Activated T-cell treated with anti-CD3 and anti-CD28 coated beads for 24 hours (primary cell): Measurements from ENCODE around the gene EPS15.
"Not testable (repeated sequence)": the region's sequence is repeated elsewhere in the genome, so short reads cannot be mapped to it uniquely, and the experiment has no call there.

Experiments
- DNase-seq: peaks from one replicate; pipeline ENCODE4 v3.0.0-alpha.2; 2020; ENCODE audit warnings: low read depth

EPS15 gene

GRCh38 chr1:51464828-51465227, 54.2 kb downstream of the EPS15 start:
- DNase-seq, result no peak

GRCh38 chr1:51463561-51463960, 55.5 kb downstream of the EPS15 start:
- DNase-seq, result no peak

GRCh38 chr1:51462289-51462688, 56.8 kb downstream of the EPS15 start:
- DNase-seq, result not testable (repeated sequence)

DNA sequence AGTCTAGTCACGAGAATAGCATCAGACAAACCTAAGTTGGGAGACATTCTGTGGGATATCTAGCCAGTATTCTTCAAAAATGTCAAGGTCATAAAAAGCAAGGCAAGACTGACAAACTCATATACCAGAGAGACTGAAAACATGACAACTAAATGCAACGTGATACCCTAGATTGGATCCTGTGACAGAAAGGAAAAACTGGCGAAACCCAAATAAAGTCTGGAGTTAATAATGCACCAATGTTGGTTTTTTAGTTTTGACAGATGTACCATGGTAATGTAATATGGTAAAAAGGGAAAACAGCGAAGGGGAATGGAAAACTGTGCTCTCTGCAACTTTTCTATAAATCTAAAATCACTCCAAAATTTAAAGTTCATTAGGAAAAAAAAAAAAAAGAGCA, 64.5 kb downstream of the EPS15 start:
- DNase-seq, result no peak

DNA sequence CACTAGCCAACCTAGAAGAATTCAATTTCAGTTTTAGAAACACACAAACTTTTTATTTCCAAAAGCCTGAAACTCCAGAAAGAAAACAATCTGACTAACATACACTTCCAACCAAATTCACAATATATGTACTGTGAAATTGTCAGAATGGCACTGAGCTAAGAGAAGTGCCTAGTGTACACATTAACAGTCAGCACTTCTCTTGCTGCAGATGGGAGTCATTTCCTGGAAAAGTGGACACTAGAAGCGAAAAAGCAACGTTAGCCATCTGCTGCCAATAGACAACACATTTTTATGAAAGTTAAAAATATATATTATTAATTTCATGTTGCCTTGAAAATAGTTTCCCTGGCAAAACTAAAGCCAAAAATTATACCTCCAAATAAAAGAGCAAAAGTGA, 66.1 kb downstream of the EPS15 start:
- DNase-seq, result no peak

- not testable (repeated sequence) for DNase-seq
Measured at GRCh38 chr1:51448844-51449454, 70.1 kb downstream of the EPS15 start.

DNA sequence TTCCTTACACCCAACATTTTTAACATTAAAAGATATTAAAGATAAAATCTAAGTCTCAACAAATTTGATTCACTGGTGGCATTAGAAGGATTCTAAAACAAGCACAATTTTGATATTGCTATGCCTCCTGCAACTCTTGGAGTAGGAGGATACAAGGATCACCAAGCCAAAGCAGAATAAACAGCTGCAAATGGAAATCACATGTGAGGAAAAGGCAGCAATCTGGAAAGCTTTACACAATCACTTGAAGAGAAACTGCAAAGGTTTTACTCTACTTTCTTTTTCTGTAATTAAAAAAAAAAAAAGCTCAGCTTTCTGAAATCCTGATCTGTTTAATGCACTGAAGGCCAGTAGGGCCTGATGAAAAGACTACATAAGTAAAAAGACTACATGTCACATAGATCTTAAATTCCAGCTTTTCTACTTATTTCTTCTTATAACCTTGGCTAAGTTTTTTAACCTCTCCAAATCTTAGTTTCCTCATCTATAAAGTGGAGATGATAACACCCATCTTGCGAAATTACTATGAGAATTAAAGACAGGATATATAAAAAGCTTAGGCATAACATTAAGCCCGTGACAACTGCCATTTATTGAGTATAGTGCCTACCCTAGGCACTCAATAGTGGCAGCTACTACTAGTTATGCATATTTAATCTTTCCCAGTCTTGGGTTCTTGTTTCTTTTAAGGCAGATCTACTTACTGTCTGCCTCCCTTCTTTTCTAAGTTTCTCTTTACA, 73.5 kb downstream of the EPS15 start:
- no peak for DNase-seq

GRCh38 chr1:51444534-51445192, 74.4 kb downstream of the EPS15 start:
- no peak for DNase-seq

- no peak for DNase-seq
Measured at GRCh38 chr1:51444096-51444495, 75.0 kb downstream of the EPS15 start.

DNA sequence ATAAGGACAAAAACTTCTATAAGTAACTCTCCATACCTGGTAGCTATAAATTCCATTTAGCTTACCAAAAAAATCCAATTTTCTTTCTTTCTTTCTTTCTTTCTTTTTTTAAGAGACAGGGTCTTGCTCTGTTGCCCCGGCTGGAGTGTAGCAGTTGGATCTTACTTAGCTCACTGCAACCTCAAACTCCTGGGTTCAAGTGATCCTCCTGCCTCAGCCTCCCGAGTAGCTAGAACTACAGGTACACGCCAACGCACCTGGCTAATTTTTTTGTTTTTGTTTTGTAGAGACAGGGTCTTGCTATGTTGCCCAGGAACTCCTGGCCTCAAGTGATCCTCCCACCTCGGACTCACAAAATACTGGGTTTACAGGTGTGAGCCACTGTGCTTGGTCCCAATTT, 75.5 kb downstream of the EPS15 start:
- DNase-seq, result no peak

DNA sequence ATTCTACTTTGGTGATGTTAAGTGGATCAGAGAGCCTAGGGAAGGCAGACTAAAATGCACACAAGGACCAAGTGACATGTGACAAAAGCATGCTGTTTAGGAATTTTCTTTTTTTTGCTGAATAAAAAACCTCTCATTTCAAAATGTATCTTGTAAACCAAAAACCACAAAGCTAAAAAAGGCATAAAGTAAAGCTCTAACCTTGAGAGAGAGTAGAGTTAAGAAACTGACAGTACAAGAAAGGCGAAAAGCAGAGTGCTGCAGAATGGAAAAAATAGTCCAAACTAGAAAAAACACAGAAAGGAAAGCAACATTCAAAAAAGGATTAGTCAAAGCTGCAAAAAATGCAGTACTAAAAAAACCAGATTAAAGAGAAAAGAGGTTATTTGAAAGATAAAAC, 76.5 kb downstream of the EPS15 start:
- DNase-seq, result no peak

- DNase-seq, result no peak
Measured at GRCh38 chr1:51442198-51442597, 76.9 kb downstream of the EPS15 start.

GRCh38 chr1:51439895-51440294, 79.2 kb downstream of the EPS15 start:
- DNase-seq, result no peak

DNA sequence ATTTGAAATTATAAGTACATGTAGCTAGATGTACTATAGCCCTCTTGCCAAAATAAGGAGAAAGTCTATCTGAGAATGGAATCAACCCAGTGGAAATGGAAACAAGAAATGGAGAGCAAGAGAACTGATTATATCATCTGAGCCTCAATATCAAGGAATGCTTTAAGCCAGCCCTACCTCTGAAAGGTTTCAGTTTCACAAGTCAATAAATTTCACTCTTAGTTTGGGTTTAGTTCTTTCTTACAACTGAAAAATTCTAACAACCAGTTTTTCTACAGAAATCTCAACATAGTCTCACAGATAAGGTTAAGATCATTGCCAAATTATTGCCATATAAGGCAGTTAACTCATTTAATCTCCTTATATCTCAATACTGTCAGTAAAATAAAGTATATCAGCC, 80.0 kb downstream of the EPS15 start:
- no peak for DNase-seq

GRCh38 chr1:51437391-51437790, 81.7 kb downstream of the EPS15 start:
- not testable (repeated sequence) for DNase-seq

DNA sequence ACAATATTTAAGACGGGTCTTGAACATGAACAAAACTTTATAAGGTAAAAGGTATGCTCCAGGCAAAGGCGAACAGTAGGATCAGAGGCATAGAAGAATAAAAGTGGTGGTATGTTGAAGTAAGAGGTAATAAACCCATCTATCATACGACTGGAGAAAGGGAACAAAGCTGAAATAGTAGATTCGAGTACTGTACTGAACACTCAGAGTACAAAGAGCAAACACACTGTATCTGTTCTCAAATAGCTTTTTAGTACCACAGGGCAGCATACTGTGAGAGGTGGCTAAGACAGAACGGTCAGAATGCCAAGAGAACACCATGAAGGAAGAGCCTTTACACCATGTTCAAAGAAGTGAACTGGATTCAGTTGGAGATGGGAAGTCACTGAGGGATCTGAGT, 83.2 kb downstream of the EPS15 start:
- DNase-seq, result no peak

GRCh38 chr1:51433972-51434510, 85.0 kb downstream of the EPS15 start:
- no peak for DNase-seq

DNA sequence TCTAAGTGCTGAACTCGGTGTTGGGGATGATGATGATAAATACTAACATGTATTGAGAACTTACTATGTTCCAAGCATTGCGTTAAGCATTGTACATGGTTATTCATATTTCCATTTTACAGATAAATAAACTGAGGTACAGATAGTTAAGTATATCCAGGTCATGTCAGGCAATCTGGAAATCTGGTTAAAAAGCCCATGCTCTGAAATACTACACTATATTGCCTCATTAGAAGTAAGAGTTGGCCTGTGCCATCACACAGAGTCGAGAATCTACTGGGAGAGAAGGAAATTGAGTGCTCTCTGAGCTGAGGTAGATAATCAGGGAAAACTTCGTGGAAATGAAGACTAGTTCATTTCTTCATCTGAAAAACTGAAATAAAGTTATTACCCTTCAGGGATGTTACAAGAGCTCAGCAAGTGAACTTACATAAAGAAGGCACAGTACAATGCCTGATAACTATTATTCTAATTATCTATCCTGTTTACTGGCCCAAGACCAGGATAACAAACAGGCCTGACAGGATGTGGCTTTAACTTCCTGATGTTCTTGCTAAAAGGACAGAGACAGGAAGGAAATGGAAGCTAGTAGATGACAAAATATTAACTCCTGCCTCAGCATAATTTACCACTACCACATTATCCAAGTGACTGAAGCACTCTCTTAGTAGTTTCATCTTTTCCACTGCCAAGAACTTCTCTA, 85.6 kb downstream of the EPS15 start:
- no peak for DNase-seq

- DNase-seq, result no peak
Measured at GRCh38 chr1:51432146-51432545, 86.9 kb downstream of the EPS15 start.

DNA sequence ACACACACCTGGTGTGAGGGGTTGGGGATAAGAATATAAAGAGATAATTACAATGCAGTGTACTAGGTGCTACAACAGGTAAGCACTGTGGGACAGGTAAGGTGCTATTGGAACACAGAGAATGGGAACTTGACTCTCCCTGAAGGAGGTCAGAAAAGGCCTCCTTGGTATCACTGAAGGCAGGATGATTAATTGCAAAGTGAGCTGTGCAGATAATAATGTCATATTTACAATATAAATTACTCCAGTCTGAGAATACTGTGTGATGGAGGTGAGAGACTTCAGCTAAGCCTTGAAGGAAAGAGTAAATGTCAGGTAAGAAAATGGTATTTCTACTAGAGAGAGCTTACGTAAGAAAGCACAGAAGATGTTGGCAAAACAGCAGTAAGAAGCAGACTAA, 91.6 kb downstream of the EPS15 start:
- DNase-seq, result no peak

DNA sequence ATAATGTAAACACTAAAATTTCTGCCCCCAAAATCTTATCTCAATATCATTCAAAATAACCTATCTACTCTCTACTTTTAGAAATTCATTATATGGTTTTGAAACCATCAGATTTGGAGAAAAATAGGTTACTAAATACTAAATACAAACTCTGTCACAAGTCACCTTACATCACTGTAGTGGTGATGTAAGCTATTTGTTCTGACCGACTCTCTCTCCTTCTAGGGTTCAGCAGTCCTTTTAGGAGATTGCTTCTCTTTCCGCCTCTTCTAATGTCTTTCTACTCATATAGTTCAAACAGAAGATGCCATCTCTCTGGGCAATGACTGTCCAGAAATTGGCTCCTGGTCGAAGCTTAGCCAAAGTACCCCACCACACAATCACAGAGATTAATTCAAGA, 93.1 kb downstream of the EPS15 start:
- DNase-seq, result no peak

GRCh38 chr1:51425273-51425672, 93.8 kb downstream of the EPS15 start:
- DNase-seq, result no peak
